Esophagus squamous epithelium (tissue), 5 donors: ENCODE data around the gene NOL12. TPM values are rescaled to one million over a fixed set of nuclear protein-coding genes. Genes with fewer than 3 reads are reported as not detected.

Experiments used
- DNase-seq: peaks from one replicate; lab custom pipeline; 2025; lab: John Stamatoyannopoulos, UW
- H3K27ac ChIP-seq, 4 donors: fragments of 200-600 bp; sonication (generic); one replicate each; pipeline ENCODE4 v1.5.1; 2016 to 2019; ENCODE audit warnings: mild to moderate bottlenecking in 1 of 4
- H3K27me3 ChIP-seq, 4 donors: fragments of 200-600 bp; sonication (generic); 1 replicate in 3 of 4; 2 replicates in 1 of 4; pipeline versions ENCODE4 v1.5.1 to v1.6.0; 2017 to 2021; ENCODE audit warnings: antibody characterized with exemption in 1 of 4
- H3K36me3 ChIP-seq, 3 donors: fragments of 200-600 bp; sonication (generic); one replicate each; pipeline ENCODE4 v1.5.1; 2016 to 2019
- H3K4me1 ChIP-seq, 3 donors: fragments of 200-600 bp; sonication (generic); one replicate each; pipeline ENCODE4 v1.5.1; 2017 to 2019
- H3K4me3 ChIP-seq, 4 donors: fragments of 200-600 bp; sonication (generic); 1 replicate in 3 of 4; 2 replicates in 1 of 4; pipeline ENCODE4 v1.5.1; 2016 to 2019; ENCODE audit warnings: mild to moderate bottlenecking in 2 of 4, moderate library complexity in 1 of 4
- H3K9me3 ChIP-seq, 3 donors: fragments of 200-600 bp; sonication (generic); one replicate each; pipeline ENCODE4 v1.5.1; 2016 to 2019
- POLR2A ChIP-seq, 4 donors: fragments of 450-650 bp; IDR thresholded peaks; one replicate each; pipeline ENCODE4 v1.6.1; 2017; ENCODE audit warnings: antibody characterized with exemption in 4 of 4, mild to moderate bottlenecking in 4 of 4, moderate library complexity in 3 of 4
- WGBS, 2 donors: methylation state at CpG; one replicate each; pipeline ENCODE4 v1.1.5; 2018; 5-methylcytosine and 5-hydroxymethylcytosine counted together
- intact Hi-C: fragments of 100-400 bp; cut with DNase I; formaldehyde crosslinking; loops from one replicate; pipeline ENCODE4 v1.15.0; 2022
- total RNA-seq, 4 donors: library from RNA; depleted of rRNA; stranded (reverse); fragments of >200 nt; gene quantifications; one replicate each; pipeline ENCODE4 v1.1.0, GENCODE V29; 2016
- TF ChIP-seq, protein P1 (sequence below), 6 experiments: fragments of 450-650 bp in 4 of 6; fragments of 200-600 bp in 2 of 6; sonication (generic) in 2 of 6; IDR thresholded peaks; one replicate each; pipeline ENCODE4 v1.5.1; 2016 to 2019; ENCODE audit warnings: antibody characterized with exemption in 6 of 6, mild to moderate bottlenecking in 4 of 6, moderate library complexity in 4 of 6
- donor health status: DM: yes; HTN: yes; CAD: no.

Gene NOL12
- total RNA-seq, 4 donors from 2014 or later, result 34.3 to 44.5 (median 40.8) TPM

DNA sequence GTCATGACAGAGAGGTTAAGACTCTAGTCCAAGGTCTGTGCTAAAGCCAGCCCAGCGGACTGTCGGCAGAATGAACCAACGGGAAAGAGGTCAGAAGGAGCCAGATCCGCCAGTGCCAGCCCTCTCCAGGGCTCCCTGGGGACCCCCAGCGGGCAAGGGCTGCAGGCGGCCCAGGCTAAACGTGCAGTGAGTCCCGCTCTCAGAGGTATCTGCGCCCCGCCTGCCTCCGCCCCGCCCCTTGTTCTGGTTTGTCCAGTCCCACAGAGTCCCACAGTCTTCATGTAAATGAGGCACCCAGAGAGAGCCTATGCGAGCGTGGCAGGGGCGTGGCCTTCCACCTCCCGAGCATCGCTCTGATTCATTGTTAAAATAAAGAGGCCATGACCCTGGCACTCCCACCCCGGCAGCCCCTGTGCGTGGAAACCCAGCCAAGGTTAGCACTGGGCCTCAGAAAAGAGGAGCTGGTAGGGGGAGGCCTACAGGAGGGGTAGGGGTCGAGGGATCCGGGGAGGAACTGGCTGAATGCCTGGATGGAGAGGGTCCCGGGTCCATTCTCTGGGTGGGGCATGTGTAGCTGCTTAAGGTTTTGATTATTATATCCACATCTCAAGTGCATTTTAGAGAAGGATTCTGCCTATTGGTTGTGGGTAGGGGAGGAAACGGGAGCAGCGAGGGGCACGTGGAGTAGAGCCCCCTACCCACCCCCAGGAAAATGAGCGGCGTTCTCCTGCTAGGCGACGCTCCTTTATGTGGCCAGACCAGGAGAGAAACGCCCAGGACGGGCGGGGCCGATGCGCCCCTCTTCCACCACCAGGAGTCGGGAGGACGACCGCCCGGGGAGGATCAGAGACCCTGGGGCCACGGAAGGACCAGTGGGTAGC lies 10.8 kb downstream of the NOL12 start, which contains the start of gene TRIOBP:
Gene TRIOBP (plus strand): TSS at position 392 of the 881 bp plus-strand sequence. CDS start 4,318 bp downstream, outside the sequence.
- peaks cover 0 to 47% (median 11%) of the 10 kb centered on the region in 3 donors for H3K4me1 ChIP-seq
- 6 to 13% methylated on average over 11 of the region's 39 CpGs for WGBS, 2 donors
- no peaks in the 10 kb centered on the region for H3K27me3 ChIP-seq
- DNase-seq, result peak; percentile 40
- H3K27ac ChIP-seq, result peak within 1 kb of the TSS; percentile 19 to 79 (median 56)
- peak within 1 kb of the TSS in 3 of 4 donors; percentile 23 to 54 (median 30) for H3K4me3 ChIP-seq
- H3K9me3 ChIP-seq, result no peaks in the 10 kb centered on the region
- peaks cover 14 to 30% (median 16%) of the 10 kb centered on the region in 3 donors for H3K36me3 ChIP-seq
- intact Hi-C loops, result no loop called here
- TF ChIP-seq, protein P1, sequence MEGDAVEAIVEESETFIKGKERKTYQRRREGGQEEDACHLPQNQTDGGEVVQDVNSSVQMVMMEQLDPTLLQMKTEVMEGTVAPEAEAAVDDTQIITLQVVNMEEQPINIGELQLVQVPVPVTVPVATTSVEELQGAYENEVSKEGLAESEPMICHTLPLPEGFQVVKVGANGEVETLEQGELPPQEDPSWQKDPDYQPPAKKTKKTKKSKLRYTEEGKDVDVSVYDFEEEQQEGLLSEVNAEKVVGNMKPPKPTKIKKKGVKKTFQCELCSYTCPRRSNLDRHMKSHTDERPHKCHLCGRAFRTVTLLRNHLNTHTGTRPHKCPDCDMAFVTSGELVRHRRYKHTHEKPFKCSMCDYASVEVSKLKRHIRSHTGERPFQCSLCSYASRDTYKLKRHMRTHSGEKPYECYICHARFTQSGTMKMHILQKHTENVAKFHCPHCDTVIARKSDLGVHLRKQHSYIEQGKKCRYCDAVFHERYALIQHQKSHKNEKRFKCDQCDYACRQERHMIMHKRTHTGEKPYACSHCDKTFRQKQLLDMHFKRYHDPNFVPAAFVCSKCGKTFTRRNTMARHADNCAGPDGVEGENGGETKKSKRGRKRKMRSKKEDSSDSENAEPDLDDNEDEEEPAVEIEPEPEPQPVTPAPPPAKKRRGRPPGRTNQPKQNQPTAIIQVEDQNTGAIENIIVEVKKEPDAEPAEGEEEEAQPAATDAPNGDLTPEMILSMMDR (IDR thresholded peaks at IDR 0.05), result peak in 5 of 6 experiments; percentile 19 to 60 (median 38)
- peak in 2 of 4 donors; percentile 14 to 43 for TF ChIP-seq POLR2A (IDR thresholded peaks at IDR 0.05)

DNA sequence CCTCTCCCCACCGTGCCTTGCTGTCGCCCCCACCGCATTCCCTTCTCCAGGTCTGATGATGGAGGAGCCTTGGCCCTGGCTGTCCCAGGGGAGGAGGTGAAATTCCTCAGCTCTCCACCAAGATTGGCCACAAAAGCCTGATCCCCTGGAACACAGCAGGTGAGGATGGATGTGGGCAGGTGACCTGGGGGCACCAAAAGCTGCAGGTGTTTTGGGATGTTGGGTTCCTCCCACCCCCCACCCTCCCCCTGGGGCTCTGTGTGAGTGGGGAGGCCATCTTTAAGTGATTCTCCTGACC lies 11.3 kb downstream of the NOL12 start:
- no CpG with 5 or more reads among the region's 3 CpGs for WGBS, 2 donors
- Histone ChIP-seq H3K27ac (peak overlapping the region; percentile 19 to 79 (median 55)), H3K36me3 (peaks cover 11 to 24% (median 12%) of the 10 kb centered on the region in 3 donors), H3K4me1 (peaks cover 0 to 46% (median 11%) of the 10 kb centered on the region in 3 donors), H3K27me3 (no peaks in the 10 kb centered on the region), H3K4me3 (no peak overlapping the region), H3K9me3 (no peaks in the 10 kb centered on the region)
- intact Hi-C loops, result no loop called here
- TF ChIP-seq POLR2A (IDR thresholded peaks at IDR 0.05), result no peak
- TF ChIP-seq, protein P1 (IDR thresholded peaks at IDR 0.05), result no peak
- no peak for DNase-seq

DNA sequence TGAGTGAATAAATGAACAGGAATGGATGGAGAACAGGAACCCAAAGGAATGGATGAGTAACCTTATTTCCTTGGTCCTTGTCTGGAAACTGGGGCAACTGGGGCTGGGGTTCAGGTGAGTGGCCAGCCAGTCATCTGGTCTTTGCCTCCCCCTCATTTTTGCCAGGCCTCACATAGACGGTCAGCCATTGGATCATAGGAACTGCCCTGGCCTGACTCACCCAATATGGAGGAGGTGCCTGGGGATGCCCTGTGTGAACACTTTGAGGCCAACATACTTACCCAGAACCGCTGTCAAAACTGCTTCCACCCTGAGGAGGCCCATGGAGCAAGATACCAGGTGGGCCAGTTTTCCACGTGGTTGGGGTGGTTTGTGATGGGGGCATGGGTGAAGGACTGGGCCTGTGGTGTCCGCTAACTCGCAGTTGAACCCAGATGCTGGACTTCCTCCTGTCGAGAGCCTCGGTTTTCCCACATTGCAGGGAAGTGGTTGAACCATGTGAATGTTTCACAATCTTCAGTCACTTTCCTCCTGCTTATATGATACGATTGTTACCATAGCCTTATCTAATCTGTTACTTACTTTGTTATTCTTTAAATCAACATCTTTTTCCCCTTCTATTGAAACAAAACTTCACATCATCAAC lies 15.1 kb downstream of the NOL12 start:
- TF ChIP-seq POLR2A (IDR thresholded peaks at IDR 0.05), result no peak
- TF ChIP-seq, protein P1 (IDR thresholded peaks at IDR 0.05), result no peak
- Histone ChIP-seq H3K4me1 (peaks cover 0 to 27% (median 8%) of the 10 kb centered on the region in 3 donors), H3K27me3 (no peaks in the 10 kb centered on the region), H3K9me3 (no peaks in the 10 kb centered on the region), H3K27ac (no peak overlapping the region), H3K36me3 (no peaks in the 10 kb centered on the region), H3K4me3 (no peak overlapping the region)
- DNase-seq, result no peak
- intact Hi-C loops, result no loop called here
- WGBS, 2 donors, result 80 to 82% methylated on average over 6 to 8 of the region's 8 CpGs

DNA sequence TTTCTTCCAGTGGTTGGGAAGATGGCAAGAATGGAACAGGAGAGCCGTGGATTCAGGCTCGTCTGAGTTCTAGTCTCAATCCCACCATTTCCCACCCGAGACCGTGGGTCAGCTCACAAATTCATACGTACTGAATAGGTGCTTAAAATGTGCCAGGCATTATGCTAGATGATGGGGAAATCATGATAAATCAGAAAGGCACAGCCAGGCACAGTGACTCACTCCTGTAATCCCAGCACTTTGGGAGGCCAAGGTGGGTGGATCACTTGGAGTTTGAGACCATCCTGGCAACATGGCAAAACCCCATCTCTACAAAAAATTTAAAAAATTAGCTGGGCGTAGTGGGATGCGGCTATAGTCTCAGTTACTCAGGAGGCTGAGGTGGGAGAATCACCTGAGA lies 17.8 kb downstream of the NOL12 start:
- Histone ChIP-seq H3K27ac (no peak overlapping the region), H3K4me1 (peaks cover 0 to 4% (median 0%) of the 10 kb centered on the region in 3 donors), H3K36me3 (no peaks in the 10 kb centered on the region), H3K27me3 (no peaks in the 10 kb centered on the region), H3K4me3 (no peak overlapping the region), H3K9me3 (no peaks in the 10 kb centered on the region)
- intact Hi-C loops, result no loop called here
- TF ChIP-seq, protein P1 (IDR thresholded peaks at IDR 0.05), result no peak
- TF ChIP-seq POLR2A (IDR thresholded peaks at IDR 0.05), result no peak
- WGBS, 2 donors, result 57 to 71% methylated on average over 7 of the region's 7 CpGs
- no peak for DNase-seq

DNA sequence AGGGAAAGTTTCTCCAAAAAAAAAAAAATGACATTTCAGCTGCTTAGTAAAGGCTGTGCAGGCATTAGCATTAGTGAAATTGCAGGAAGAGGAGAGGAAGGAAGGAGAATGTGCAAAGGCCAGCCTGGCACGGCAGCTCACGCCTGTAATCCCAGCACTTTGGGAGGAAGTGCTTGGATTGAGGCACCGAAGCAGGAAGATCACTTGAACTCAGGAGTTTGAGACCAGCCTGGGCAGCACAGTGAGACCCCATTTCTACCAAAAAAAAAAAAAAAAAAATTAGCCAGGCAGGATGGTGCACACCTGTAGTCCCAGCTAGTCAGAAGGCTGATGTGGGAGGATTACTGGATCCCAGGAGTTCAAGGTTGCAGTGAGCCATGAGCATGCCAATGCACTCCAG lies 18.5 kb downstream of the NOL12 start:
- Histone ChIP-seq H3K27ac (no peak overlapping the region), H3K4me3 (no peak overlapping the region), H3K36me3 (no peaks in the 10 kb centered on the region), H3K9me3 (no peaks in the 10 kb centered on the region), H3K4me1 (peaks cover 0 to 5% (median 0%) of the 10 kb centered on the region in 3 donors), H3K27me3 (no peaks in the 10 kb centered on the region)
- TF ChIP-seq POLR2A (IDR thresholded peaks at IDR 0.05), result no peak
- TF ChIP-seq, protein P1 (IDR thresholded peaks at IDR 0.05), result no peak
- WGBS, 2 donors, result 54 to 67% methylated on average over 3 of the region's 3 CpGs
- no peak for DNase-seq
- intact Hi-C loops, result no loop called here
